Mesenteric fat pad (tissue), 1 donor: Measurements from ENCODE around the gene TRPV4. TPM values are rescaled to one million over a fixed set of nuclear protein-coding genes. Genes with fewer than 3 reads are reported as not detected.

Experiments used
- DNase-seq: peaks from one replicate; pipeline ENCODE4 v3.0.0-alpha.2; 2020; ENCODE audit warnings: low spot score
- total RNA-seq: library from RNA; stranded (reverse); fragmentation: NEBNext Ultra II Directional; extraction: Animal tissue kit (Norgen Biotek cat#: 25700); gene quantifications from one replicate; pipeline ENCODE4 v1.2.1, GENCODE V29; 2021
- donor health status: DM: yes; HTN: yes; CAD: no.

The TRPV4 gene
- total RNA-seq, 1 donor from 2014 or later: 3.5 TPM

GRCh38 chr12:109829667-109830066 is 3.5 kb downstream of the TRPV4 start:
- no peak for DNase-seq

GRCh38 chr12:109828754-109829511 is 4.3 kb downstream of the TRPV4 start:
- no peak for DNase-seq

GRCh38 chr12:109827566-109828550 is 5.3 kb downstream of the TRPV4 start:
- no peak for DNase-seq

- no peak for DNase-seq
Measured at GRCh38 chr12:109827080-109827479, 6.1 kb downstream of the TRPV4 start.

- DNase-seq: no peak
Measured at GRCh38 chr12:109824731-109825130, 8.5 kb downstream of the TRPV4 start.

- no peak for DNase-seq
Measured at GRCh38 chr12:109822951-109823411, 10.2 kb downstream of the TRPV4 start.

- DNase-seq: no peak
Measured at GRCh38 chr12:109822416-109822815, 10.8 kb downstream of the TRPV4 start.

- no peak for DNase-seq
Measured at GRCh38 chr12:109821968-109822367, 11.2 kb downstream of the TRPV4 start.

GRCh38 chr12:109820816-109821381 is 12.3 kb downstream of the TRPV4 start:
- DNase-seq: no peak

- no peak for DNase-seq
Measured at GRCh38 chr12:109818905-109819500, 14.2 kb downstream of the TRPV4 start.

- no peak for DNase-seq
Measured at GRCh38 chr12:109818253-109818652, 14.9 kb downstream of the TRPV4 start.

- DNase-seq: no peak
Measured at GRCh38 chr12:109817627-109818231, 15.5 kb downstream of the TRPV4 start.

GRCh38 chr12:109816870-109817269 is 16.3 kb downstream of the TRPV4 start:
- DNase-seq: no peak

- no peak for DNase-seq
Measured at GRCh38 chr12:109815757-109816617, 17.2 kb downstream of the TRPV4 start.

- no peak for DNase-seq
Measured at GRCh38 chr12:109815225-109815624, 18.0 kb downstream of the TRPV4 start.

GRCh38 chr12:109814600-109815150 is 18.5 kb downstream of the TRPV4 start:
- no peak for DNase-seq

GRCh38 chr12:109813810-109814416 is 19.3 kb downstream of the TRPV4 start:
- no peak for DNase-seq

GRCh38 chr12:109811624-109811995 is 21.6 kb downstream of the TRPV4 start:
- DNase-seq: no peak

GRCh38 chr12:109810954-109811623 is 22.1 kb downstream of the TRPV4 start:
- DNase-seq: no peak
